WTC11 (cell line): ENCODE results near the gene PRLR.

Experiments used
- CBFB ChIP-seq: sonication (generic); formaldehyde crosslinking; IDR thresholded peaks from 2 replicates; pipeline ENCODE4 v1.8.1; 2022; ENCODE audit warnings: mild to moderate bottlenecking, low read depth, missing genetic modification reagents
- CTCF ChIP-seq: fragments of 200-600 bp; IDR thresholded peaks from 2 replicates; pipeline ENCODE4 v1.8.0; 2022; ENCODE audit warnings: antibody characterized with exemption
- JUN ChIP-seq: sonication (generic); formaldehyde crosslinking; IDR thresholded peaks from 2 replicates; pipeline ENCODE4 v1.8.0; 2023; ENCODE audit warnings: mild to moderate bottlenecking, missing genetic modification reagents
- TEAD1 ChIP-seq: sonication (generic); formaldehyde crosslinking; IDR thresholded peaks from 2 replicates; pipeline ENCODE4 v1.8.0; 2022; ENCODE audit warnings: mild to moderate bottlenecking, missing genetic modification reagents
- ZNF512 ChIP-seq: sonication (generic); formaldehyde crosslinking; IDR thresholded peaks from 2 replicates; pipeline ENCODE4 v1.8.1; 2022; ENCODE audit warnings: missing genetic modification reagents, borderline replicate concordance
- TF ChIP-seq, protein P1 (sequence below): sonication (generic); formaldehyde crosslinking; IDR thresholded peaks from 2 replicates; pipeline ENCODE4 v1.8.0; 2022; ENCODE audit warnings: mild to moderate bottlenecking, missing genetic modification reagents
- TF ChIP-seq, protein P2 (sequence below): sonication (generic); formaldehyde crosslinking; IDR thresholded peaks from 2 replicates; pipeline ENCODE4 v1.8.0; 2022; ENCODE audit warnings: mild to moderate bottlenecking, missing genetic modification reagents
- TF ChIP-seq, protein P3 (sequence below): sonication (generic); formaldehyde crosslinking; IDR thresholded peaks from 2 replicates; pipeline ENCODE4 v1.8.1; 2023; ENCODE audit warnings: mild to moderate bottlenecking, missing genetic modification reagents, borderline replicate concordance

DNA sequence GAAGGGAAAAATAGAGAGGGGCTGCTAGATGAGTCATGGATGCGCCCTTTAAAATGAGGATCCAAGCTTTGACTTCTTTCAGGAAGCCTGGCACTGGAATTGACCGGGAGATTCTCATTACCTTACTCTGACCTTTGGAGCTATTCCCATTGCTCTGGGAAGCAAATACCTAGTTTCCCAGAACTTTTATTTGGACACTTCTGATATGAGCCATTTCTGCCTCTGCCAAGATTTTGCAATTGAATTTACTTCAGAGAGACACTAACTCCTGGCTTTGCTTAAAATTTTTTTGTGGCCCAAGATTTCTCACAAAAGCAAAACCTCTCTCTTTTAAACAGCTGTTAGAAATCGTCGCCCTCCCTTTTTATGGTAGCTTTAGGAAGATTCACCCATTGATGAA, 166.9 kb downstream of the PRLR start:
- no peak for TF ChIP-seq JUN
- no peak for TF ChIP-seq CTCF
- no peak for TF ChIP-seq CBFB (CRISPR knock-in tag)
- no peak for TF ChIP-seq TEAD1 (CRISPR knock-in tag)
- no peak for TF ChIP-seq ZNF512 (CRISPR knock-in tag)
- TF ChIP-seq, protein P1, sequence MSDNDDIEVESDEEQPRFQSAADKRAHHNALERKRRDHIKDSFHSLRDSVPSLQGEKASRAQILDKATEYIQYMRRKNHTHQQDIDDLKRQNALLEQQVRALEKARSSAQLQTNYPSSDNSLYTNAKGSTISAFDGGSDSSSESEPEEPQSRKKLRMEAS (CRISPR knock-in tag) = no peak
- TF ChIP-seq, protein P2, sequence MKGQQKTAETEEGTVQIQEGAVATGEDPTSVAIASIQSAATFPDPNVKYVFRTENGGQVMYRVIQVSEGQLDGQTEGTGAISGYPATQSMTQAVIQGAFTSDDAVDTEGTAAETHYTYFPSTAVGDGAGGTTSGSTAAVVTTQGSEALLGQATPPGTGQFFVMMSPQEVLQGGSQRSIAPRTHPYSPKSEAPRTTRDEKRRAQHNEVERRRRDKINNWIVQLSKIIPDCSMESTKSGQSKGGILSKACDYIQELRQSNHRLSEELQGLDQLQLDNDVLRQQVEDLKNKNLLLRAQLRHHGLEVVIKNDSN = no peak
- TF ChIP-seq, protein P3, sequence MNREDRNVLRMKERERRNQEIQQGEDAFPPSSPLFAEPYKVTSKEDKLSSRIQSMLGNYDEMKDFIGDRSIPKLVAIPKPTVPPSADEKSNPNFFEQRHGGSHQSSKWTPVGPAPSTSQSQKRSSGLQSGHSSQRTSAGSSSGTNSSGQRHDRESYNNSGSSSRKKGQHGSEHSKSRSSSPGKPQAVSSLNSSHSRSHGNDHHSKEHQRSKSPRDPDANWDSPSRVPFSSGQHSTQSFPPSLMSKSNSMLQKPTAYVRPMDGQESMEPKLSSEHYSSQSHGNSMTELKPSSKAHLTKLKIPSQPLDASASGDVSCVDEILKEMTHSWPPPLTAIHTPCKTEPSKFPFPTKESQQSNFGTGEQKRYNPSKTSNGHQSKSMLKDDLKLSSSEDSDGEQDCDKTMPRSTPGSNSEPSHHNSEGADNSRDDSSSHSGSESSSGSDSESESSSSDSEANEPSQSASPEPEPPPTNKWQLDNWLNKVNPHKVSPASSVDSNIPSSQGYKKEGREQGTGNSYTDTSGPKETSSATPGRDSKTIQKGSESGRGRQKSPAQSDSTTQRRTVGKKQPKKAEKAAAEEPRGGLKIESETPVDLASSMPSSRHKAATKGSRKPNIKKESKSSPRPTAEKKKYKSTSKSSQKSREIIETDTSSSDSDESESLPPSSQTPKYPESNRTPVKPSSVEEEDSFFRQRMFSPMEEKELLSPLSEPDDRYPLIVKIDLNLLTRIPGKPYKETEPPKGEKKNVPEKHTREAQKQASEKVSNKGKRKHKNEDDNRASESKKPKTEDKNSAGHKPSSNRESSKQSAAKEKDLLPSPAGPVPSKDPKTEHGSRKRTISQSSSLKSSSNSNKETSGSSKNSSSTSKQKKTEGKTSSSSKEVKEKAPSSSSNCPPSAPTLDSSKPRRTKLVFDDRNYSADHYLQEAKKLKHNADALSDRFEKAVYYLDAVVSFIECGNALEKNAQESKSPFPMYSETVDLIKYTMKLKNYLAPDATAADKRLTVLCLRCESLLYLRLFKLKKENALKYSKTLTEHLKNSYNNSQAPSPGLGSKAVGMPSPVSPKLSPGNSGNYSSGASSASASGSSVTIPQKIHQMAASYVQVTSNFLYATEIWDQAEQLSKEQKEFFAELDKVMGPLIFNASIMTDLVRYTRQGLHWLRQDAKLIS (CRISPR knock-in tag) = no peak
